Kidney epithelial cell (primary cell): Measurements from ENCODE around the gene THBS4. TPM values are rescaled to one million over a fixed set of nuclear protein-coding genes. Genes with fewer than 3 reads are reported as not detected.

Experiments used
- DNase-seq: peaks from one replicate; pipeline ENCODE4 v3.0.0-alpha.2; 2010; ENCODE audit warnings: low read depth
- H3K27me3 ChIP-seq: 2 replicates; pipeline ENCODE4 v1.6.0; 2011; ENCODE audit warnings: low read length; ENCODE audit not compliant: control insufficient read depth, insufficient read depth
- H3K36me3 ChIP-seq: 2 replicates; pipeline ENCODE4 v1.5.1; 2011; ENCODE audit warnings: low read length; ENCODE audit not compliant: control insufficient read depth, insufficient read depth
- H3K4me3 ChIP-seq: 2 replicates; pipeline ENCODE4 v1.5.1; 2011; ENCODE audit warnings: low read depth, mild to moderate bottlenecking, control low read depth, low read length
- CTCF ChIP-seq: IDR thresholded peaks from 2 replicates; pipeline ENCODE4 v1.5.1; 2011; ENCODE audit warnings: mild to moderate bottlenecking, moderate library complexity, low read length, control low read depth, inconsistent platforms; ENCODE audit not compliant: insufficient read depth, poor library complexity, severe bottlenecking
- total RNA-seq: library from RNA; depleted of rRNA; stranded (reverse); fragments of >200 nt; gene quantifications from 2 replicates; pipeline ENCODE4 v1.2.3, GENCODE V29; 2015

The THBS4 gene
- total RNA-seq, 1 donor from 2014 or later, result 2.6 TPM

DNA sequence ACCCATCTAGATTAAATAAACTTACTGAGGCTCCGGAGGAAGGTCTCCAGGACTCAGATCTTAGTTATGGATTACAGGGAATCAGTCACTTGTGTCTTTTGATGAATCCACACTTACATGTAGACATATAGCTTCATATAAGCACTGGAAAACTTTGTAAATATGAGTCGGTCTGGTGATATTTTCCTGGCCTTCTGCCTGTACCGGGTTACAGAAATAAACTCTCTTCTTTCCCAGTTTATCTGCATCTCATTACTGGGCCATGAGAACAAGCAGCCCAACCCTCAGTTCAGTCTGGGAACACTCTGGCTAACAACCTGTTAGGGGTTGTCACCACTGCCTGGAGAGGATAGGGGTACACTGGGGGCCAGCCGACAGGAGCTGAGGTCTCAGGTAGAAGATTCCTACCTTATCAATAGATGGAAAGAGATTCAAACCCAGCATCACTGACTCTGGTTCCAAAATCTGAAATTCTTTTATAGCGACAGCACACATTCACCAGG lies 59.1 kb downstream of the THBS4 start:
- Histone ChIP-seq H3K4me3 (no peak overlapping the region), H3K27me3 (no peaks in the 10 kb centered on the region), H3K36me3 (no peaks in the 10 kb centered on the region)
- DNase-seq, result no peak
- no peak for TF ChIP-seq CTCF

- no peak overlapping the region for H3K4me3 ChIP-seq
- TF ChIP-seq CTCF, result no peak
Observed at GRCh38 chr5:80097451-80097850, 62.3 kb downstream of the THBS4 start.

GRCh38 chr5:80101993-80102392 lies 66.8 kb downstream of the THBS4 start:
- Histone ChIP-seq H3K4me3 (no peak overlapping the region), H3K36me3 (no peaks in the 10 kb centered on the region), H3K27me3 (no peaks in the 10 kb centered on the region)
- no peak for DNase-seq
- TF ChIP-seq CTCF, result no peak

More at GRCh38 chr5:80097451-80097850, 62.3 kb downstream of the THBS4 start:
- Histone ChIP-seq H3K27me3 (no peaks in the 10 kb centered on the region), H3K36me3 (no peaks in the 10 kb centered on the region)
- DNase-seq, result no peak

- TF ChIP-seq CTCF, result no peak
- no peak for DNase-seq
- Histone ChIP-seq H3K27me3 (no peaks in the 10 kb centered on the region), H3K4me3 (no peak overlapping the region), H3K36me3 (no peaks in the 10 kb centered on the region)
Observed at GRCh38 chr5:80103371-80103770, 68.2 kb downstream of the THBS4 start.

DNA sequence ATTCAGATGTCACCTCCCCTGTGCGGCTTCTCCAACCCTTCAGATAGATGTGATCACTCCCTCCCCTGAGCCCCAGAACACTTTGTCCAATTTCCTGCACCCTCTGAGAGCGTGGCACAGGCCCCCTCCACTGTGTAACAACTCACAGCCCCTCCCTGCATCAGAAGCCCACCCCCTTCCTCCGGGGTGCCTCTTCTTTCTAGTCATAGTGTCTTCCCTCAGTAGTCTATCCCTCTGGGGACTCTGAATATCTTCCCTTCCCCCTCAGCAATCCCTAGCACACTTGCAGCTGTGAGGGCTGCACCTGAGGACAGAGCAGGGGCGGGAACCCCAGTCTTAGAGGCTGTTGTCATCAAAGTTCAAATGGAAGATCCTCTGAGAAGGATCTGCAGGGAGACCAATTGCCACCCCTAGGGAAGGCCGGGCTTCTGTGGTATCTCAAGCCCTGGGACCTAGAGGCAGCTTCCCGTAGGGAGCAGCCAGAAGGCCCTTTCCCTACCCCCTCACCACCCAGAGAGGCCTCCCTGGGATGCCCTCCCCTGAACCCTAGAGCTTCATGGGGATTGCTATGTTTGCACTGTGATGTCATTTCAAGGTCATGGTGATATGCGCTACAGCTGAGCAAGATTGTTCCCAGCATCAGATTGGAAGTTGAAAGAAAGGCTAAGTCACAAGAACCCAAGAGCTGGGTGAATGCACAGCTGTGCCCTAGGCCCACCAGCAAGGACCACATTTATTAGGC lies 70.7 kb downstream of the THBS4 start:
- H3K4me3 ChIP-seq, result no peak overlapping the region
- H3K27me3 ChIP-seq, result no peaks in the 10 kb centered on the region
- TF ChIP-seq CTCF, result no peak
- no peak for DNase-seq
- H3K36me3 ChIP-seq, result no peaks in the 10 kb centered on the region

DNA sequence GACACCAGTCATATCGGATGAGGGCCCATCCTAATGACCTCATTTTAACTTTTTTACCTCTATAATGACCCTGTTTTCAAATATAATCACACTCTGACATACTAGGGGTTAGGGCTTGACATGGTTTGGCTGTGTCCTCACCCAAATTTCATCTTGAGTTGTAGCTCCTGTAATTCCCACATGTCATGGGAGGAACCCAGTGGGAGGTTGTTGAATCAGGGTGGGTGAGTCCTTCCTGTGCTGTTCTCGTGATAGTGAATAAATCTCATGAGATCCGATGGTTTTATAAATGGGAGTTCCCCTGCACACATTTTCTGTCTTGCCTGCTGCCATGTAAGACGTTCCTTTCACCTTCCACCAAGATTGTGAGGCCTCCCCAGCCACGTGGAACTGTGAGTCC lies 71.8 kb downstream of the THBS4 start:
- no peaks in the 10 kb centered on the region for H3K27me3 ChIP-seq
- DNase-seq, result no peak
- H3K36me3 ChIP-seq, result no peaks in the 10 kb centered on the region
- no peak overlapping the region for H3K4me3 ChIP-seq
- no peak for TF ChIP-seq CTCF
